ENCODE measurements around the gene POLE. TPM values are rescaled to one million over a fixed set of nuclear protein-coding genes. Genes with fewer than 3 reads are reported as not detected.

The POLE gene
- total and polyA plus RNA-seq, 2 of the 4 experiments (the other 2 are of a cell fraction), result 17.2 to 20.7 TPM

- no peak overlapping the region for H3K18ac ChIP-seq (ENCODE audit: low read depth, low read length)
- H3K4ac ChIP-seq (ENCODE audit: low read depth, low read length), result no peak overlapping the region
- H2AK5ac ChIP-seq (ENCODE audit: low read depth, low read length), result no peak overlapping the region
- no peak overlapping the region for H3K27ac ChIP-seq (ENCODE audit: insufficient read depth, low read length)
- CTCF ChIA-PET, result no interaction called here
- peaks cover 20% of the 10 kb centered on the region for H3K9me3 ChIP-seq (ENCODE audit: control insufficient read depth, insufficient read depth, low read length)
- H3K79me1 ChIP-seq (ENCODE audit: low read depth in 1 of 2, low read length in 2 of 2), result no peaks in the 10 kb centered on the region
- ATAC-seq (ENCODE audit: low read depth), result no peak
- BruUV-seq (replicated peaks), result no TSS peak
- no peak overlapping the region for H3K23ac ChIP-seq (ENCODE audit: low read depth, low read length)
- no peak overlapping the region for H2BK5ac ChIP-seq (ENCODE audit: low read depth, low read length, poor library complexity, severe bottlenecking)
- 4% methylated on average over 11 of the region's 28 CpGs; no CpG with 5 or more reads in 1 of the 2 experiments for WGBS, 2 experiments (ENCODE audit: extremely low coverage in 2 of 2, insufficient read length in 1 of 2)
- POLR2A ChIA-PET (ENCODE audit: unreplicated experiment), result no interaction called here
- H2BK120ac ChIP-seq (ENCODE audit: low read depth, low read length), result no peak overlapping the region
- H3K4me1 ChIP-seq (ENCODE audit: control insufficient read depth, insufficient read depth, low read length), result peaks cover 12% of the 10 kb centered on the region
- H3K9ac ChIP-seq (ENCODE audit: low read depth, low read length), result no peak overlapping the region
- H4K8ac ChIP-seq (ENCODE audit: low read depth in 2 of 2, low read length in 2 of 2), result no peak overlapping the region
- no peak overlapping the region for H3K14ac ChIP-seq (replicated peaks; ENCODE audit: low read depth, low read length)
- dilution Hi-C loops (cut with HindIII; ENCODE audit: low sequenced_read_pairs, unreplicated experiment) (no loop called here), in situ Hi-C loops (cut with MboI; ENCODE audit: low sequenced_read_pairs) (loop anchor here (5.0 kb wide), 1 partner anchor 202 kb away; no protein-coding TSS in a partner anchor), intact Hi-C loops (cut with micrococcal nuclease) (loop anchor here (5.0 kb wide), 1 partner anchor 467 kb away; no protein-coding TSS in a partner anchor)
- H2AK9ac ChIP-seq (replicated peaks; ENCODE audit: low read depth, low read length, poor library complexity), result no peak overlapping the region
- H3K27me3 ChIP-seq (ENCODE audit: control insufficient read depth, insufficient read depth, low read length), result peaks cover 40% of the 10 kb centered on the region
- no peaks in the 10 kb centered on the region for H3K36me3 ChIP-seq (ENCODE audit: control insufficient read depth, insufficient read depth, low read length)
- H3K4me3 ChIP-seq (ENCODE audit: insufficient read depth, low read depth, low read length), result no peak overlapping the region
- DNase-seq, result no peak
- H3K56ac ChIP-seq (ENCODE audit: extremely low read depth, insufficient read depth, low read length), result no peak overlapping the region
- H4K5ac ChIP-seq (ENCODE audit: low read depth, low read length), result no peak overlapping the region
- H3K9me1 ChIP-seq (ENCODE audit: insufficient read depth, low read length), result peaks cover 7% of the 10 kb centered on the region; the same call in 1 of the 2 replicates
- no peak overlapping the region for H4K91ac ChIP-seq (ENCODE audit: insufficient read depth, low read depth, low read length)
- H2BK20ac ChIP-seq (ENCODE audit: low read depth, low read length), result no peak overlapping the region
- no peak for TF ChIP-seq CHD1 (IDR thresholded peaks at IDR 0.05; ENCODE audit: low read depth, low read length)
- no peak for TF ChIP-seq CEBPB (IDR thresholded peaks at IDR 0.05; ENCODE audit: low read depth, low read length)
- no peak for TF ChIP-seq MAFK (IDR thresholded peaks at IDR 0.05; ENCODE audit: low read depth, low read length)
- no peak for TF ChIP-seq RAD21 (IDR thresholded peaks at IDR 0.05; ENCODE audit: low read length)
- no peak for TF ChIP-seq SMC3 (IDR thresholded peaks at IDR 0.05; ENCODE audit: low read depth, low read length)
- no peak for TF ChIP-seq MAZ (IDR thresholded peaks at IDR 0.05; ENCODE audit: borderline replicate concordance, low read depth, low read length)
- no peak for TF ChIP-seq FOS (IDR thresholded peaks at IDR 0.05; ENCODE audit: low read depth, low read length)
- TF ChIP-seq POLR2A (IDR thresholded peaks at IDR 0.05; ENCODE audit: low read depth, low read length), result no peak
- TF ChIP-seq BHLHE40 (IDR thresholded peaks at IDR 0.05; ENCODE audit: low read depth, low read length), result no peak
- no peak for TF ChIP-seq ELK1 (IDR thresholded peaks at IDR 0.05; ENCODE audit: borderline replicate concordance, low read depth, low read length)
- no peak for TF ChIP-seq RCOR1 (IDR thresholded peaks at IDR 0.05; ENCODE audit: insufficient replicate concordance, low read length)
- TF ChIP-seq MXI1 (IDR thresholded peaks at IDR 0.05; ENCODE audit: borderline replicate concordance, low read depth, low read length), result no peak
- no peak for TF ChIP-seq USF2 (IDR thresholded peaks at IDR 0.05; ENCODE audit: low read depth, low read length)
- no peak for TF ChIP-seq NFE2L2 (IDR thresholded peaks at IDR 0.05; ENCODE audit: low read depth, low read length)
- no peak for TF ChIP-seq RFX5 (IDR thresholded peaks at IDR 0.05; ENCODE audit: low read depth, low read length)
- no peak for TF ChIP-seq CTCF (conservative IDR thresholded peaks at IDR 0.05; ENCODE audit: low read depth, low read length)
- no peaks in the 10 kb centered on the region for H4K20me1 ChIP-seq (ENCODE audit: insufficient read depth, low read length)
- no peak overlapping the region for H3K4me2 ChIP-seq (ENCODE audit: low read depth, low read length)
- no peak overlapping the region for H2BK15ac ChIP-seq (ENCODE audit: low read depth, low read length)
- no peak overlapping the region for H2AFZ ChIP-seq (replicated peaks; ENCODE audit: low read length, poor library complexity)
Observed at GRCh38 chr12:132619071-132619385, 68.1 kb downstream of the POLE start.

All from IMR-90 (cell line).